ENCODE measurements around the gene SLC17A7. TPM values are rescaled to one million over a fixed set of nuclear protein-coding genes. Genes with fewer than 3 reads are reported as not detected.

Gene SLC17A7
- total RNA-seq, 1 experiment from 2014 or later = 1.6 TPM

GRCh38 chr19:49407482-49408015 lies 33.8 kb downstream of the SLC17A7 start (continued):
- no peak for TF ChIP-seq NFE2L1 (CRISPR knock-in tag; IDR thresholded peaks at IDR 0.05)
- no peak for TF ChIP-seq OVOL2 (CRISPR knock-in tag; IDR thresholded peaks at IDR 0.05; ENCODE audit: borderline replicate concordance)
- TF ChIP-seq CREB1 (CRISPR knock-in tag; IDR thresholded peaks at IDR 0.05) = no peak

- ChIA-PET CTCF (interaction anchor here (0.6 to 1.6 kb wide), 3 partner anchors 10 to 45 kb away, joined by 3 to 11 read pairs (median 3); partner anchors contain the start of gene TEAD2), POLR2A (no interaction called here)
- Mint-ChIP-seq H3K4me1 (peaks cover 32% of the 10 kb centered on the region), H3K4me3 (no peak overlapping the region), H3K27me3 (ENCODE audit: low read depth) (peaks cover 9% of the 10 kb centered on the region; the same call in 1 of the 2 replicates), H3K36me3 (no peaks in the 10 kb centered on the region), H3K9me3 (no peaks in the 10 kb centered on the region), H3K27ac (no peak overlapping the region)
- DNase-seq (ENCODE audit: low spot score) = no peak
- no peak for ATAC-seq
- no peak for TF ChIP-seq TCF7 (CRISPR knock-in tag; IDR thresholded peaks at IDR 0.05; ENCODE audit: low read depth)
- TF ChIP-seq FOXP1 (CRISPR knock-in tag; IDR thresholded peaks at IDR 0.05; ENCODE audit: borderline replicate concordance) = no peak
- TF ChIP-seq MAX (CRISPR knock-in tag; IDR thresholded peaks at IDR 0.05) = no peak
- TF ChIP-seq, protein P1, sequence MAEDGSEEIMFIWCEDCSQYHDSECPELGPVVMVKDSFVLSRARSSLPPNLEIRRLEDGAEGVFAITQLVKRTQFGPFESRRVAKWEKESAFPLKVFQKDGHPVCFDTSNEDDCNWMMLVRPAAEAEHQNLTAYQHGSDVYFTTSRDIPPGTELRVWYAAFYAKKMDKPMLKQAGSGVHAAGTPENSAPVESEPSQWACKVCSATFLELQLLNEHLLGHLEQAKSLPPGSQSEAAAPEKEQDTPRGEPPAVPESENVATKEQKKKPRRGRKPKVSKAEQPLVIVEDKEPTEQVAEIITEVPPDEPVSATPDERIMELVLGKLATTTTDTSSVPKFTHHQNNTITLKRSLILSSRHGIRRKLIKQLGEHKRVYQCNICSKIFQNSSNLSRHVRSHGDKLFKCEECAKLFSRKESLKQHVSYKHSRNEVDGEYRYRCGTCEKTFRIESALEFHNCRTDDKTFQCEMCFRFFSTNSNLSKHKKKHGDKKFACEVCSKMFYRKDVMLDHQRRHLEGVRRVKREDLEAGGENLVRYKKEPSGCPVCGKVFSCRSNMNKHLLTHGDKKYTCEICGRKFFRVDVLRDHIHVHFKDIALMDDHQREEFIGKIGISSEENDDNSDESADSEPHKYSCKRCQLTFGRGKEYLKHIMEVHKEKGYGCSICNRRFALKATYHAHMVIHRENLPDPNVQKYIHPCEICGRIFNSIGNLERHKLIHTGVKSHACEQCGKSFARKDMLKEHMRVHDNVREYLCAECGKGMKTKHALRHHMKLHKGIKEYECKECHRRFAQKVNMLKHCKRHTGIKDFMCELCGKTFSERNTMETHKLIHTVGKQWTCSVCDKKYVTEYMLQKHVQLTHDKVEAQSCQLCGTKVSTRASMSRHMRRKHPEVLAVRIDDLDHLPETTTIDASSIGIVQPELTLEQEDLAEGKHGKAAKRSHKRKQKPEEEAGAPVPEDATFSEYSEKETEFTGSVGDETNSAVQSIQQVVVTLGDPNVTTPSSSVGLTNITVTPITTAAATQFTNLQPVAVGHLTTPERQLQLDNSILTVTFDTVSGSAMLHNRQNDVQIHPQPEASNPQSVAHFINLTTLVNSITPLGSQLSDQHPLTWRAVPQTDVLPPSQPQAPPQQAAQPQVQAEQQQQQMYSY (CRISPR knock-in tag; IDR thresholded peaks at IDR 0.05) = no peak
- TF ChIP-seq FOXJ3 (CRISPR knock-in tag; IDR thresholded peaks at IDR 0.05; ENCODE audit: borderline replicate concordance) = no peak
- no peak for TF ChIP-seq IRF2 (CRISPR knock-in tag; IDR thresholded peaks at IDR 0.05; ENCODE audit: borderline replicate concordance, low read depth)
- no peak for TF ChIP-seq RELA (CRISPR knock-in tag; IDR thresholded peaks at IDR 0.05; ENCODE audit: borderline replicate concordance)
- TF ChIP-seq ARID4B (CRISPR knock-in tag; IDR thresholded peaks at IDR 0.05; ENCODE audit: borderline replicate concordance) = no peak
- no peak for TF ChIP-seq ZSCAN18 (CRISPR knock-in tag; IDR thresholded peaks at IDR 0.05)
- TF ChIP-seq, protein P2, sequence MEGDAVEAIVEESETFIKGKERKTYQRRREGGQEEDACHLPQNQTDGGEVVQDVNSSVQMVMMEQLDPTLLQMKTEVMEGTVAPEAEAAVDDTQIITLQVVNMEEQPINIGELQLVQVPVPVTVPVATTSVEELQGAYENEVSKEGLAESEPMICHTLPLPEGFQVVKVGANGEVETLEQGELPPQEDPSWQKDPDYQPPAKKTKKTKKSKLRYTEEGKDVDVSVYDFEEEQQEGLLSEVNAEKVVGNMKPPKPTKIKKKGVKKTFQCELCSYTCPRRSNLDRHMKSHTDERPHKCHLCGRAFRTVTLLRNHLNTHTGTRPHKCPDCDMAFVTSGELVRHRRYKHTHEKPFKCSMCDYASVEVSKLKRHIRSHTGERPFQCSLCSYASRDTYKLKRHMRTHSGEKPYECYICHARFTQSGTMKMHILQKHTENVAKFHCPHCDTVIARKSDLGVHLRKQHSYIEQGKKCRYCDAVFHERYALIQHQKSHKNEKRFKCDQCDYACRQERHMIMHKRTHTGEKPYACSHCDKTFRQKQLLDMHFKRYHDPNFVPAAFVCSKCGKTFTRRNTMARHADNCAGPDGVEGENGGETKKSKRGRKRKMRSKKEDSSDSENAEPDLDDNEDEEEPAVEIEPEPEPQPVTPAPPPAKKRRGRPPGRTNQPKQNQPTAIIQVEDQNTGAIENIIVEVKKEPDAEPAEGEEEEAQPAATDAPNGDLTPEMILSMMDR (IDR thresholded peaks at IDR 0.05) = no peak
These were observed 34.2 kb downstream of the SLC17A7 start for GRCh38 chr19:49407079-49407478.

Data from WTC11 (cell line).